ENCODE results near the gene GGA2.
"Not testable (repeated sequence)": the region's sequence is repeated elsewhere in the genome, so short reads cannot be mapped to it uniquely, and the experiment has no call there.

Gene GGA2

DNA sequence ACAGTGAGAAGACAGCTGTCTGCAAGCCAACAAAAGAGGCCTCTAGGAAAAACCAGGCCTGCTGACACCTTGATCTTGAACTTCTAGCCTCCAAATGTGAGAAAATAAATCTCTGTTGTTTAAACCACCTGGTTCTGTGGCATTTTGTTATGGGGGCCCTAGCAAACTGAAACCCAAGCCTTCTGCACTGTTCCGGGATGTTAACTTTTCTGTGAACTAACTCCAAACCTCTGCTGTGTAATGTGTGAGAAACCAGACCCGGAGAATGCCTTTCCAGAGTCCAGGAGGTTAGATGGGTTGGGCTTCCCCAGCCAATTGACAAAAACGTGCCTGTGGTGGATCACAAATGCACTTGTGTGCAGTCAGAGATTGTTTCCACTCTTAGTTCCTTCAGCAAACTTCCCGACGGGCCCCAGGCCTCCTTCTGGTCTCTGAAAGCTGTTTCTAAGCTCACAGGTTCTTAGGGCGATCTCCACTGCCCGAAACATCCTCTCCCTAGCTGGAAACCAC, 13.6 kb upstream of the GGA2 start:
- FAIRE-seq = no peak

DNA sequence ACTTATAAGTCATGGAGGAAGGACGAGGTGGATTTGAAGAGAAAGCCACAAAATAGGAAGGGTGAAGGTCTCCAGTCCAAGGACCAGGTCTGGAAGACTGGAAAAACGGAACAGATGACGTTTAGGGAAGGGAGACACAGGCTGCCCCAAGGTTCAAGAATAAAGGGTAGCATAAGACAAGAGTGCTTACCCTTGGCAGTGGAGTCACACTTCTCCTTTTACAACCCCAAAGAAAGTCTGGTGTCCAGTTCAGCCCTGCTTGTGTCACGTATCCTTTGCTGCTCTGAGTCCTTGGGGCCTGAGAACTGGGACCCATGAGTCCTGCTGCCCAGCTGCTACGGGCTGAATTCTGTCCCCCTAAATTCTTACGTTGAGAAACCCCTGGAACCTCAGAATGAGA, 13.0 kb upstream of the GGA2 start:
- FAIRE-seq = no peak

DNA sequence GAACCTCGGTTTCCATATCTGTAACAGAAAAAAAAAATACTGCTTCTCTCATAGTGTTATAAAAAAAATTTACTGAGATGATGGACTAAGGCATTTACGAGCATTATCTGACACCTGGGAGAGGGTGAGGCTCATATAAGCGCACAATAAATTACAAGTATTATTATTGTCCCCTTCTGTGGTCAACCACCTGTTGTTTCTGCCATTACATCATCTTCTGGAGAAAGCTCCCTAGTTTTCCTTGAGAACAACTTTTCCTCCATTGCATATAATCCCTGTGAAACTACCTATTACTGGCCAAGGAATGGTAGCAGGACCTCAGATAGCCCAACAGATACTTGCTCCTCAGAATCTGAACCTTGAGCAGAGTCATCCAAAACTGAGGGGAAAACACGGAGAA, 11.7 kb upstream of the GGA2 start:
- no peak for FAIRE-seq

- no peak for FAIRE-seq
Observed at GRCh38 chr16:23521037-23521743, 10.9 kb upstream of the GGA2 start.

DNA sequence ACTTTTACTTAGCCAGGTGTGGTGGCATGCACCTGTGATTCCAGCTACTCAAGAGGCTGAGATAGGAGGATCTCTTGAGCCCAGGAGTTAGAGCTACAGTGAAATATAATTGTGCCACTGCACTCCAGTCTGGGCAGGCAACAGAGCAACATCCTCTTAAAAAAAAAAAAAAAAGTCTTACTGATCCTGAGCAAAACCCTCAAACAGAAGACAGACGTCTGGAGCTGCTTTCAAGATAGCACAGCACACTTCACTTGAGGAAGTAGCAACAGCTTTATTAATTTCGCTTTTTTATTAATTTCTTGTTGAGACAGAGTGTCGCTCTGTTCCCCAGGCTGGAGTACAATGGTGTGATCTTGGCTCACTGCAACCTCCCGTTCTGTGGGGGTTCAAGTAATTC, 10.2 kb upstream of the GGA2 start:
- FAIRE-seq = no peak

- no peak for FAIRE-seq
Observed at GRCh38 chr16:23519282-23519681, 9.0 kb upstream of the GGA2 start.

DNA sequence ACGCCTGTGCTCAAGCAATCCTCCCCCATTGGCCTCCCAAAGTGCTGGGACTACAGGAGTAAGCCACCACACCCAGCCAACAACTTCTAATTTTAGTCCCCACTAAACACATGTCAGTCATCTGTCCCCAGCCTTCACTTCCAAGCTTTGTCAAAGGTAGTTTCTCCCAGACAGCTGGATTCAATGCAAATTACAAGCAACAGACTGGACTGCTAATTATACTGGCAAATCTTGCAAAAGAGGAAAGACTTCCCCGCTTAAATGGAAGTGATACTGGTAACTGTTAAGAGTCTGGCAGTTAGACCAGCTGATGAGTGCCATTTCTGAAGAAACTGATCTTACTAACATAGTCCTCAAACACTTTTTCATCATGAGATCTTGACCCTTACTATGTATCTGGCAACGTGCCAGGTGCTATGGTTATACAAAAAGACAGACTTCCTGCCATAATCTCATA, 8.2 kb upstream of the GGA2 start:
- FAIRE-seq = no peak

DNA sequence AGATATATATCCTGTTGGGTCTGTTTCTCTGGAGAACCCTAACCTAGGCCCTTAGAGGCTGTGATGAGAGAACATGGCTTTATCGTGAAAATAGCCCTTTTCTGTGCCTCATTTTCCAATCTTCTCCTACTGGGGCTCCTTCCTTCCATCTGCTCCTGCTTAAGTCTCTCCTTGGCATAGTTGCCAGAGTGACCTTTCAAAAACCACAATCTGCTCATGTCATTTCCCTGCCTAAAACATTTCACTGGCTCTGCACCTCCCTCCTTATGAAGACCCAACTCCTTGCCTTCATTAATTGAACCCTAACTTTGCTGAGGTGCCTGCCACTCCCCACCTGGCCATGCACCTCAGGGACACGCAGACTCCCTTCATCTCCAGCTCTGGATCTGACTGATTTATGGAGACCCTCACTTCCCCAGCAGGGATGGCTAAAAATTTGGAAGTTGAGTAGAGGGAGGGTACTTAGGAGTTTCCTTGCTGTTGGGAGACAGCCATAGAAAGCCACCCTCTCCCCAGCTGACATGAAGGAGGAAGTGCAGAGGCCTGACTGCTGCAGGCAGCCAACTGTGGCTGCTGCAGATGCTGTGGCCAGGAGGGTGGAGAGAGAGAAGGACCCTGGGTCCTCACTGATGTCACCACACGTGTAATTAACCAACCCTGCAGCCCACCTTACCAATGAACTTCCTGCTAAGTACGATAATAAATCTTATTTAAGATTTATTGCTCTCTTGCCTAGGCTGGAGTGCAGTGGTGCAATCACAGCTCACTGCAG, 6.3 kb upstream of the GGA2 start:
- no peak for FAIRE-seq

- no peak for FAIRE-seq
Observed at GRCh38 chr16:23515881-23516280, 5.6 kb upstream of the GGA2 start.

DNA sequence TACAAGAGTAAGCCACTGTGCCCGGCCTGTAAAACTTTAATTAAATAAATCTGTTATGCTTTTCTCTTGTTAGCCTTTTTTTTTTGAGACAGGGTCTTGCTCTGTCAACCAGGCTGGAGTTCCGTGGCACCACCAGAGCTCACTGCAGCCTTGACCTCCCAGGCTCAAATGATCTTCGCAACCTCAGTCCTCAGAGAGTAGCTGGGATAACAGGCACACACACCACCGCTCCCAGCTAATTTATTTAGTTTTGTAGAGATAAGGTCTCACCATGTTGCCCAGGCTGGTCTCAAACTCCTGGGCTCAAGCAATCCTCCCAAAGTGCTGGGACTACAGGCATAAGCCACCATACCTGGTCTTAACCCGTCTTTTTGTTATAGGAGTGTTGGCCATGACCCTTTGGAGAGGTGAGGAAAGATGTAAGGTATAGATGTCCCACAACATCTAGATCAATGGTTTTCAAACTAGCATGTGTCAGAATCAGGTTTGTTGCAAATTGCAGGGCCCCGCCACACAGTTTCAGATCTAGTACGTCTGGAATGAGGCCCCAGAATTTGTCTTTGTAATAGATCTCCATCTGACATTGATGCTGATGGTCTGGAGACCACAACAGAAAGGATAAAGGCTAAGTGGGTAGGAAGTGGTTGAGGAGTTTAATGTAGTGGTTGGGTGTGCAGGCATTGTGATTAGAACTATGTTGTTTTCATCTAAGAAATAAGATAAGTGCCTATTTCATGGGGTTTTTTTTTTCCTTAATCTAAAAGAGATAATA, 4.3 kb upstream of the GGA2 start:
- FAIRE-seq = no peak

- no peak for FAIRE-seq
Observed at GRCh38 chr16:23512168-23512695, 1.9 kb upstream of the GGA2 start.

DNA sequence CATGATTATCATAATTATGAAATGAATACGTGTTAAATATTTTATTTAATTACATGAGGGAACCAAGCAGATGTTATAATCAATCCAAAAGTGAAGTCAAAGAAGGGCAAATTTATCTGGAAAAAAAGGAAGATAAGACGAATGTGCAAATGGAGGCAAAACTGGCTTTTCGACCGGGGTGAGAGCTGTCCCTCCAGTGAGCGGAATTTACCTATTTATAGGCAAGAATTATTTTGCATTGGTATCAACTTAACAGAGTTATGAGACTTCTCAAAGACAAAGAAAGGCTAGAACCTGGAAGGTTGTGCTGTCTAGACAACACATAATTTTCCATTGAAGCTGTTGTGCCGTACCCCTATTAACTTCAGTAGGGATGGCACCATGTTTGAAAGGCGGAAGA, 1.4 kb upstream of the GGA2 start:
- FAIRE-seq = no peak

GRCh38 chr16:23510915-23511270, 599 bp upstream of the GGA2 start:
- not testable (repeated sequence) for FAIRE-seq

- FAIRE-seq = no peak
Observed at GRCh38 chr16:23509782-23510163, 521 bp downstream of the GGA2 start.

DNA sequence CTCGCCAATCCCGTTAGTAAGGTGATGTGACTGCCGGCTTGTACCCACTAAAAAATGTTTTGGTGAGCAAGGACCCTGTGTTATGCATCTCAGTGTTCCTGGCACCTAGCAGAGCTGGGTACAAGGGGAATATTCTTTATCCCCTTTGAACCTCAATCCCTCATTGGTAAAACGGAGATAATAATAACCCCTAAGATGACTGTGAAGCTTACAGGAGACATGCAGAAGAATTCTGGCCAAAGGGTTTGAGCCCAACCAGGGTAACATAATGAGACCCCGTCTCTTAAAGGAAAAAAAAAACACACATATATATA, 896 bp downstream of the GGA2 start:
- no peak for FAIRE-seq

DNA sequence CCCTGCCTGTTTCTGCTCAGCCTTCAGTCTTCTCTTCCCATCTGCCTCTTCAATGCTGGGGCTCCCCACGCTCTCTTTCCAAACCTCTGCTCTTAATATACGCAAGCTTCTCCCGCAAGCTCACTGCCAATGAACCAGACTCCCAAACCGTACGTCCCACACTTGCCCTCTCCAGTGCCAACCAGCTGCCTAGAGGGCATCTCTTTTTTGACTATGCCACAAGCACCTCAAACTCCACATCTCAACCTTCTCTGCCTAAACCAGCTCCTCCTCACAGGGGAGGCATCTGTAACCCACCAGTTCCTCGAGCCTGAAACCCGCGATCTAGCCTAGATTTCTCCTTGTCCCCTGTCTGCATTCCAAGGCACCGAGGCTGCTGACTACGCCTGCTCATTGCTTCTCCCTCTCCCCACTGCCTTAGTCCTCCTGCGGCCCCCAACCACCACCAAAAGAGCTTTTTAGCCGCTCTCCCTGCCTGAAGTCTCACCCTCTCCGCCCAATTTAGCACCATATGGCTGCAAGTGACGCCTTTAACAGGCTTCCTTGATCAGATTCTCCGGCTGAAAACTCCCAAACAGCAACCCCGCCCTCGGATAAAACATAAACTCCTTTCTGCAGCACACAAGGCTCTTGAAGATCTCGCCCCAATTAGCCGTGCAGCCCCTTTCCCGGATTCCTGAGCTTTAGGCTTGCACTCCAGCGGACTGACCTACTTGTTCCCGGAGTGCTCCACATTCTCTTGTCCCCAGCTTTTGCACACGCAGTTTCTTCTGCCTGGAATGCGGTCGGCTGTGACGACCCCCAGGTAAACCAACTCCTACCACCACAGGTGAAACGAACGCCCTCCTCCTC, 1.5 kb downstream of the GGA2 start:
- FAIRE-seq = no peak

- no peak for FAIRE-seq
Observed at GRCh38 chr16:23506606-23506994, 3.7 kb downstream of the GGA2 start.

GRCh38 chr16:23505671-23506605, 4.4 kb downstream of the GGA2 start:
- no peak for FAIRE-seq

- FAIRE-seq = no peak
Observed at GRCh38 chr16:23505180-23505665, 5.1 kb downstream of the GGA2 start.

- FAIRE-seq = no peak
Observed at GRCh38 chr16:23504453-23505179, 5.7 kb downstream of the GGA2 start.
